GM19372 (cell line): ENCODE measurements around the gene IGFALS.

Experiments
- ATAC-seq: cut with Tn5 transposase; IDR thresholded peaks from one replicate; pipeline ENCODE4 v1.9.1; 2021; ENCODE audit warnings: mild to moderate bottlenecking, low read depth, moderate library complexity; ENCODE audit not compliant: unreplicated experiment

The IGFALS gene

DNA sequence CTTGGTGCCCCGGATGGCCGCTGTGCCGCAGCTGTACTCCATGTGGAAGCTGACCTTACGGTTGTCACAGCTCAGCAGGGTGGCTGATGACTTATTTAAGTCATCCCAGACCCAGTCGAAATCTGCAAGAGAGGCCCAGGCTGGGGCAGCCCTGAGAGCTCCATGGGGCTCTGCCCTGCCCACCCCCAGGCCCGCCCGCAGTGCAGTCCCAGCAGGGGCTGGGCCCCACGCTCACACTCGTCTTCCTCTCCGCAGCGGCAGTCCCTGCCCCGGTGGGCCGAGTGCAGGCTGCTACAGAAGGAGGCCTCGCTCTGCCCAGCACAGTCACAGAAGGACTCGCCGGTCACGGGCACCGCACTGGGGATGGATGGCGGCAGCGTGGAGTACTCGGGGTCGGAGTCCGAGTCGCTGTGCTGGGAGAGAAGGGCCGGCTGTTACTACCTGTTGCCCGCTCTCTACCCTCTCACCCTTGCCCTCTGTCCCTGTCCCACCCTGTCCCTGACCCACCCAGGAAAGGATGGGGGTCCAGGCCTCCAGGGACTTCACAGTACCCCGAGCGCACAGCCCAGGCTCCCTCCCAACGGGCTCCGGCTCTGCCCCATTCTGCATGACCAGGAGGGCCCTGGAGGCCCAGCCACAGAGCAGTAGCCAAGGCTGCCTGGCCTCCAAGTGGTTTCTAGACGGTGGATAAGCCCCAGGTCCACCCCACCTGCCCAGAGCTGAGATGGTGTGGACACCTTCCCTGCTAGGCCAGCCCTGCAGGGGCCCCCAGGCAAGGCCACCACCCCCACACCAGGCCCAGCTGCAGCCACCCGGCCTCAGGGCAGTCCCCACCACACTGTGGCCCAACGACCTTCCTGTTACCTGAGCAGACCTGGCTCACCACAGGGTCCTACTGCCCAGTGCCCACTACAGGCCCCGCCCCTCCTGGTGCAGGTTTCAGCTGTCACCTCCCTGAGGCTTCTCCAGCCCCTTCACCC is 15.0 kb downstream of the IGFALS start:
- no peak for ATAC-seq

- no peak for ATAC-seq
These were observed 15.9 kb downstream of the IGFALS start for GRCh38 chr16:1777375-1778199.

DNA sequence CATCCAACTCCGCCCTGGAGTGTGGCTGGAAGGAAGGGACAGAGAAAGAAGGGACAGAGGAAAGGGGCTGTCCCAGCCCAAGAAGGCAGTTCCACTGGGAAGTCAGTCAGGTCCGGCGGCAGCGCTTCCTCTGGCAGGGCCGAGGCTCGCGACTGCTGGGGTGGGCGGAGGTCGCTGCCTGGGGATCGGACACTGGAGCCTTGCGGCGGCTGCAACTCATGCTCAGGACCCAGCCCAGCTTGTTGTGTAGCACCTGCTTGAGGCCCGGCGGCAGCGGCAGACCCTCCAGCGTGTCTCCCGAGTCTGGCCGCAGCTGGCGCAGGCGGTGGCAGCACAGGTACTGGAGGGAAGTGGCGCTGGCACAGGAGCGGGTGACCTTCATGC is 16.5 kb downstream of the IGFALS start:
- ATAC-seq = no peak

DNA sequence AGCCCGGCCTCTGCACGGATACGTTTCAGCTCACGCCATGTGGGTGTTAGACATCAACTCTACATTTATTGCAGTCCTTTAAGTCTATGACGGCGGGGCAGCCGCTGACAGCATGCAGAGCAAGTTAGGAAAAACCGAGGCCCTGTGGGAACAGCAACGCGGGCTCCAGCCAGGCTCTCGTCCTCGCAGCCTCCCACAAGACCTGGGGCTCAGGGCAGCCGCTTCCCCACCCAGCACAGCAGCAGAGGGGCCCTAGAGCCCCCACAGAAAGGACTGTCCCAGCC is 16.9 kb downstream of the IGFALS start:
- no peak for ATAC-seq

DNA sequence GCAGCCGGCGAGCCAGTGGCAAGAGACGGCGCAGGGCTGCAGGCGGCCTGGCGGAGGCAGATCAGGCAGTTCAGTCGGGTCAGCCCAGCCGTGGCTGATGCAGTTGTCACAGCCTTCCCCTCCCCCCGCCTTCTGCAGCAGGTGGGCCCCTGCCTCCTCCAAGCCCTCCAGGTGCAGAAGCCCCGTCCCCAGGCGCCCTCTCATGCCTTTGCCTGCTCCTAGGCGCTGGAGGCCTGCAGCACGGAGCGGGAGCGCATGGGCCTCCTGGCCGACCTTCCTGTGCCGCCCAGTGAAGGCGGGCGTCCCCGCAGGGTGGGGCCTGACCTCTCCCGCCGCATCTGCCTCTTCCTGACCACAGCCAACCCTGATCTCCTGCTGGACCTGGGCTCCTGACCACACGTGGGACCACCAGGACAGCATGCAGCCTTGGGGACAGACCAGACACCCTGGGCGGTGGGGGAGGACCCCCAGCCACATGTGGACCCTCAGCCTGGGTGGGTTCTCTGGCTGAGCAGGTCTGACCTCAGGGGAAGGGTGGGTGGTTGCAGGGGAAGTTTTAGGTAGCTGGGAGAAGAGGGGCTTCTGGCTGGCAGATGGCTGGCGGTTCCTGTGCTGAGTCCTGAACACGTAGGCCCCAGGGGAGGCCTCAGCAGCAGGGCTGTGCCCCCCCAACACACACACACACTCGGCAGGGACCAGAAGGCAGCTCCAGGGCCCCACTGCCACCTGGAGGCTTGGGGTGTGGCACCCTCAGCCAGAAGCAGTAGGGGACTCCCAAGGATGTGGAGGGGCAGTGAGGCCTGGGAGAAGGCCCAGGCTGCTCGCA is 17.4 kb downstream of the IGFALS start:
- no peak for ATAC-seq

GRCh38 chr16:1775006-1775845 is 18.3 kb downstream of the IGFALS start:
- ATAC-seq = no peak

GRCh38 chr16:1774448-1774780 is 19.1 kb downstream of the IGFALS start:
- ATAC-seq = no peak

- ATAC-seq = no peak
These were observed 19.6 kb downstream of the IGFALS start for GRCh38 chr16:1773703-1774447.

GRCh38 chr16:1772908-1773702 is 20.4 kb downstream of the IGFALS start, which contains the start of gene MRPS34:
MRPS34 (minus strand) TSS chr16:1773134; CDS start chr16:1773119, 15 bp downstream.
- peak; percentile 53 for ATAC-seq

DNA sequence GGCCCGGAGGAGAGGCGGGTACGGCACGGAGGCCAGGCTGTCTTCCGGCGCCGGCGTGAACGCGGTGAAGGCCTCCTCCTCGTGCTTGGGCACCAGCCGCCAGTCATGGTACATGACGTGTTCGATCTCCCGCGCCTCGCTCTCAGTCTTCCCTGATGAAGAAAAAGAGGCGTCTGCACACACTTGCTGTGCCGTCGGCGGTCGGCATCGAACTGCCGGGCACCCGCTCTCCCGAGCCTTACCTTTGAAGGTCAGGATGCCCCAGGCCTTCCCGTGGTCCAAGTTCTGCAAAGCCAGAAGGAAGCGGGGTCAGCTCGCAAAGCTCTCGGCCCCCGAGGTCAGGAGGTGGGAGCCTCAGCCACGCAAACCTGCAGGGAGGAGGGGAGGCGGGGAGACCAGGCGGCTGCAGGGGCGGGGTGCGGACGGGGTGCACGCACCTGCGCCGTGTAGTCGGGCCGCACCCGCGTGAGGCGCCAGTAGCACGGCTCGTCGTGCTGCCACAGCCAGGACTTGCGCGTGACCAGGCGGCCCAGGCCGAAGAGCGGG is 21.1 kb downstream of the IGFALS start, which contains the start of gene EME2:
Gene EME2, plus strand, starts transcription at position 449 of the 546 bp plus-strand sequence. CDS start 418 bp downstream, outside the sequence.
- peak; percentile 14 for ATAC-seq

- no peak for ATAC-seq
These were observed 21.6 kb downstream of the IGFALS start for GRCh38 chr16:1771864-1772361.

DNA sequence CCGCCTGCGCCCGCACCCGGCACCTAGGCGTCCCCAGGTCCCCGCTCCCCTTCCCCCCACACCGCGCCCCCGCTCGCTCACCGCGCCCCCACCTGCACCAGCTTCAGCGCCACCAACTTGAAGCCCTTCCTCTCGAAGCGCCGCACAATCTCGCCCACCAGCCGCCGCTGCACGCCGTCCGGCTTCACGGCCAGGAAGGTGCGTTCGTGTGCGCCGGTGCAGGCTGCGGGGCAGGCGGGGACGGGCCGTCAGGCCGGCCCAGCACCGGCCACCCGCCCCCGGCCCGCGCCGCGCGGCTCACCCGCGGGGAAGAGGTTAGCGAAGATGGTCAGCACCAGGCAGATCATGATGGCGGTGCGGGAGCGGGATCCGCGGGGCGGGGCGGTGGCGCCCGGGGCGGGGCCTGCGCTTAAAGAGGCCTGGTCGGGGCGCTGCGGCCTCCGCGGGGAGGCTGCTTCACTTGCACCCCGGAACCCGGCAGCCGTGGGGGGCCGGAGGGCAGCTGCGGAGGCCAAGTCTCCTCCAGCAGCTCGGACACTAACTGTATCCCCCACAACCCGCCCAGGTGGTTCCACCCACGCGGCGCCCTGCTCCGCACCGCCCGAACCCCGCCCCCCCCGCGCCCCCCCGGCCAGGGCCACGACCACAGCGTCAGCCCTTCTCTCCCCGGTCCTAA is 22.2 kb downstream of the IGFALS start, which contains the start of gene NME3:
Gene NME3, minus strand, starts transcription at position 356 of the 676 bp plus-strand sequence. Its CDS starts 9 bp downstream, at position 347.
- peak; percentile 36 for ATAC-seq

DNA sequence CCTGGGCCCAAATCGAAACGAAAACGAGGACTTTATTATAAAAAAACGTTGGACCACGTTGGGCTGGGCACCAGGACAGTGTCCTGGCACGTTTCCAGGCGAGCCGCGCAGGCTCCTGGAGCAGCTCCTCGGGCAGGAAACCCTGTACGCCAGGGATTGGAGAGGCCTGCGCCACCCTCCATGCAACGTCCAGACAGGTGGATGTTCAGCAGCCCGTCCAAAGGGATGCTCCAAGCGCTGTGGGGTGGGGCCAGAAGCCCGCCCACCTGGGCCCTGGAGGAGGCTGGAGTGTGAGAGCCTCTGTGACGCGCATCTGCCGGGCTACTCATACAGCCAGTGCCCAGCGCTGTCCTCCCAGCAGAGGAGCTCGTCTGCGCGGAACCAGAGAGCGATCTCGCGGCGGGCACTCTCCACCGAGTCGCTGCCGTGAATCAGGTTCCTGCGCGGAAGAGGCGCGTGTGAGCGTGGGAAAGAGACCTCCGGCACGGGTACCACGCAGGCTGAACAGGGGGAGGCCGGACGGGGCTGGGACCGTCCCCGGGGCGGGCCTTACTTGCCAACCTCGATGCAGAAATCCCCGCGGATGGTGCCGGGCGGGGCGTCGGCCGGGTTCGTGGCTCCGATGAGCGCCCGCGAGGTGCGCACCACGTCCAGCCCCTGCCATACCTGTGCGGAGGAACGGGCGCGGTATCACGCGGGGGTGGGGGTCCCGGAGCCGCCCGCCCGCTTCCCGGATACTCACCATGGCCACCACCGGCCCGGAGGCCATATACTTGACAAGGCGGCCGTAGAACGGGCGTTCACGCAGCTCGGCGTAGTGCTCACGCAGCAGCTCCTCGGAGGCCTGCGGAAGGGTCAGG is 22.9 kb downstream of the IGFALS start:
- ATAC-seq = no peak

DNA sequence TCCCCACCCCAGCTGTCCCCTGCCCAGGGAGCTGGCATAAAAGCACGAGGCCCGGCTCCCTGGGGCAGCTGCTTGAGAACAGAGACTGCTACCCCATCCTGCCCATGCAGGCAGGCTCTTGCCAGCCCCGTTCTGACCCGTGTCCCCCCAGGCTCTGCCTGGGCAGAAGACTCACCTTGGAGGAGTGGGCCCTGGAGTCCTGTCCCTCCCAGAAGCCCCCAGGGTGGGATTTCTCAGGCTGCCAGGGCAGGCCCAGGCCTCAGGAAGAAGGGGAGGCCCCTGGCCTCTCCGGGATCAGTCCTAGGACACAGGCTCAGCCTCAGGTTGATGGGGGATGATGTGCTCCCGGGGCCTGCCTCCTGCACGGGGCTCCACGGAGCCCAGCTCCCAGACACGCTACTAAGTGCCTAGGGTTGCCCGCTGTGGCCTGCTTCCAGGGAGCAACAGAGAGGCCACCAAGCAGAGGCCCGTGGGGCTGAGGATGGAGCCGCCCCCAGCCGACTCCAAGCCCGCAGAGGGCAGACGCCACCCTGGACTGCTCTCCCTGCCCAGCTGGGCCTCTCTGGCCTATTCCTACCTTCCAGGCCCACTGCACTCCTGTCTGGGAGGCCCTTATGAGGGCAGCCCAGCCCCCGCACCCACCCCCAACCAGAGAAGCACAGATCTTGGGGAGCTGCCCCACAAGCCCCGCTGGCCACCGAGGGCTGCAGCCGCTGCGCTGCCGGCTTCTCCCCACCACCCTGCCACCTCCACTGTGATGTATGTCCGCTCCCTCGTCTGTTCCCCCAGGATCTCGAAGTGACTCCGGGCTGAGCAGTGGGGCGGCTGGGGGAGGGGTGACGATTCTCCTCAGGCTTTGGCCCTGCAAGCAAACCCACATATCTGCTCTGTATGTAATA is 23.9 kb downstream of the IGFALS start:
- no peak for ATAC-seq

DNA sequence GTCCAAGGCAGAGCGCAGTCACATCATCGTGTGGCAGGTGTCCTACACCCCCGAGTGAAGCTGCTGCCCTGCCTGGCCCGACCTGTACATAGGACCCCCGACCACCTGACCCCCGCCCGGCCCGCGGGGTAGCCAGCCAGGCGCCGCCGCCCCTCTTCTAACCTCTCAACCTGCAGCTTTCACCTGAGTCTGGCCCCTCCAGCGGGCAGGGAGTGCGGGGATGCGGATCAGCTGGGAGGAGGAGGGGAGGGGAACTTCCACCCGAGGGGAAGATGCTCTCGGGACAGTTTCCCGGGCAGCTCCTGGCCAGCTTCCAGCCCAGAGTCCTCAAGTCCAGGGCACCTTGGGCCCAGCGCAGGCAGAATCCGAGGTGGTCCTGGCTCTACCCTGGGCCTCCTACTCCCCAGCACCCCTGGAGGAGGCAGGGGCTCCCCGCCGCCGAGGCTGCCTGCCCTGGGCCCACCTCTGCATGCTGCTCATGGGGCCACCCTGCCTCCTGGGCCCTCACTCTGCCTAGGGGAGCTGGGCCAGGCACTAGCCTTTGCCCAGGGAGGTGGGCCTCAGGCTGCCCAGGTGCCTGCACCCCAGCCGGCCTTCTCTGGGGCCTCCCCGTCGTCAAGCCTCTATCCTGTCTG is 24.6 kb downstream of the IGFALS start:
- ATAC-seq = no peak
